B cell (primary cell): ENCODE data around the gene ZNF683. TPM values are rescaled to one million over a fixed set of nuclear protein-coding genes. Genes with fewer than 3 reads are reported as not detected.
"Not testable (repeated sequence)": the region's sequence is repeated elsewhere in the genome, so short reads cannot be mapped to it uniquely, and the experiment has no call there.

Source experiments
- ATAC-seq: fragments of 200-7000 bp; cut with Tn5 transposase; one replicate; pipeline ENCODE4 v1.10.0; 2021; ENCODE audit warnings: low read depth, mild to moderate bottlenecking, moderate number of reproducible peaks, moderate library complexity
- CTCF ChIA-PET: fragments of 350-600 bp; sonication (Branson Sonifier 250); formaldehyde crosslinking; loops from one replicate; lab custom pipeline; 2021; ENCODE audit warnings: antibody characterized with exemption, inconsistent platforms; lab: Charles Lee
- POLR2A ChIA-PET: fragments of 350-600 bp; sonication (Branson Sonifier 250); formaldehyde crosslinking; loops from one replicate; lab custom pipeline; 2021; ENCODE audit warnings: antibody characterized with exemption; lab: Charles Lee
- DNase-seq: peaks from one replicate; pipeline ENCODE4 v3.0.0; 2013
- H2AFZ ChIP-seq: 2 replicates; pipeline ENCODE4 v1.6.1; 2012; ENCODE audit warnings: mild to moderate bottlenecking, low read depth, low read length; ENCODE audit not compliant: insufficient read depth, poor library complexity, severe bottlenecking
- H3K27ac ChIP-seq, 2 donors: 1 replicate in 1 of 2; 2 replicates in 1 of 2; pipeline ENCODE4 v1.5.1; 2012 to 2013; ENCODE audit warnings: low read length in 2 of 2, mild to moderate bottlenecking in 2 of 2, moderate library complexity in 1 of 2
- H3K27me3 ChIP-seq, 4 experiments: fragments of 200-600 bp in 1 of 4; sonication (generic) in 1 of 4; replicated peaks in 1 of 4; 1 replicate in 2 of 4; 2 replicates in 2 of 4; pipeline versions ENCODE4 v1.6.1 to v1.7.0; 2013 to 2016; ENCODE audit warnings: low read length in 3 of 4, mild to moderate bottlenecking in 2 of 4, mixed read lengths in 1 of 4, moderate library complexity in 1 of 4; ENCODE audit not compliant: insufficient read depth in 4 of 4, control insufficient read depth in 3 of 4; ENCODE audit errors: control extremely low read depth in 1 of 4
- H3K36me3 ChIP-seq, 2 experiments: replicated peaks in 1 of 2; 1 replicate in 1 of 2; 2 replicates in 1 of 2; pipeline versions ENCODE4 v1.6.1 to v1.7.1; 2013; ENCODE audit warnings: low read length in 1 of 2; ENCODE audit not compliant: insufficient read depth in 2 of 2, control insufficient read depth in 1 of 2; ENCODE audit errors: control extremely low read depth in 1 of 2, extremely low read depth in 1 of 2
- H3K4me1 ChIP-seq, 2 donors: fragments of 200-600 bp in 1 of 2; sonication (generic) in 1 of 2; 1 replicate in 1 of 2; 2 replicates in 1 of 2; pipeline versions ENCODE4 v1.5.1 to v1.6.1; 2013 to 2017; ENCODE audit warnings: low read length in 2 of 2; ENCODE audit not compliant: control insufficient read depth in 2 of 2, insufficient read depth in 2 of 2
- H3K4me2 ChIP-seq: replicated peaks from 2 replicates; pipeline ENCODE3; 2012; ENCODE audit warnings: mild to moderate bottlenecking, low read depth, low read length; ENCODE audit not compliant: poor library complexity, severe bottlenecking
- H3K4me3 ChIP-seq, 5 experiments: fragments of 200-600 bp in 1 of 5; sonication (generic) in 1 of 5; 1 replicate in 3 of 5; 2 replicates in 2 of 5; pipeline versions ENCODE4 v1.5.1 to v1.7.0; 2011 to 2016; ENCODE audit warnings: low read length in 4 of 5, mild to moderate bottlenecking in 4 of 5, low read depth in 2 of 5, control low read depth in 1 of 5, moderate library complexity in 1 of 5; ENCODE audit not compliant: insufficient read depth in 1 of 5; ENCODE audit errors: control extremely low read depth in 1 of 5, extremely low read depth in 1 of 5
- H3K79me2 ChIP-seq: fragments of 200-600 bp; sonication (generic); one replicate; pipeline ENCODE4 v1.6.0; 2016; ENCODE audit warnings: low read length; ENCODE audit not compliant: control insufficient read depth, insufficient read depth
- H3K9ac ChIP-seq: fragments of 200-600 bp; sonication (generic); 2 replicates; pipeline ENCODE4 v1.6.1; 2017; ENCODE audit warnings: mild to moderate bottlenecking, low read length, moderate library complexity
- H3K9me3 ChIP-seq, 3 donors: one replicate each; pipeline versions ENCODE4 v1.6.1 to v1.7.1; 2013; ENCODE audit warnings: low read length in 2 of 3; ENCODE audit not compliant: control insufficient read depth in 2 of 3, insufficient read depth in 1 of 3; ENCODE audit errors: control extremely low read depth in 1 of 3
- H4K20me1 ChIP-seq: 2 replicates; pipeline ENCODE4 v1.6.0; 2012; ENCODE audit warnings: mild to moderate bottlenecking, low read length; ENCODE audit not compliant: insufficient read depth, control insufficient read depth, poor library complexity, severe bottlenecking
- H3K27ac Mint-ChIP-seq: one replicate; pipeline ENCODE4 v1.8.0; 2021; ENCODE audit warnings: mixed read lengths
- H3K27me3 Mint-ChIP-seq: one replicate; pipeline ENCODE4 v1.8.0; 2021; ENCODE audit warnings: mixed read lengths
- H3K4me1 Mint-ChIP-seq: one replicate; pipeline ENCODE4 v1.8.0; 2021; ENCODE audit warnings: mixed read lengths
- H3K4me3 Mint-ChIP-seq: one replicate; pipeline ENCODE4 v1.8.0; 2021; ENCODE audit warnings: mixed read lengths
- H3K9me3 Mint-ChIP-seq: one replicate; pipeline ENCODE4 v1.8.0; 2022; ENCODE audit warnings: mixed read lengths; ENCODE audit not compliant: insufficient read depth
- CTCF ChIP-seq: fragments of 200-600 bp; IDR thresholded peaks from one replicate; pipeline ENCODE4 v1.8.0; 2022; ENCODE audit warnings: antibody characterized with exemption, mild to moderate bottlenecking
- EZH2 ChIP-seq: IDR thresholded peaks from 2 replicates; pipeline ENCODE4 v1.6.1; 2012; ENCODE audit warnings: borderline replicate concordance, low read depth, mild to moderate bottlenecking, moderate library complexity, low read length; ENCODE audit not compliant: insufficient read depth, poor library complexity, severe bottlenecking
- WGBS: methylation state at CpG from one replicate; pipeline ENCODE4 v1.1.5; 2013; ENCODE audit warnings: missing lambda C conversion rate; ENCODE audit not compliant: insufficient coverage; 5-methylcytosine and 5-hydroxymethylcytosine counted together
- intact Hi-C: fragments of 100-400 bp; cut with micrococcal nuclease; formaldehyde crosslinking; loops from one replicate; pipeline ENCODE4 v1.10.0; 2022
- polyA plus RNA-seq: library from polyadenylated mRNA; depleted of rRNA; stranded (reverse); fragments of >200 nt; gene quantifications from 2 replicates; pipeline ENCODE4 v1.2.3, GENCODE V29; 2012
- total RNA-seq, 2 donors: library from RNA; stranded (reverse); fragments of 120-200 nt in 1 of 2; gene quantifications; 1 replicate in 1 of 2; 2 replicates in 1 of 2; pipeline versions ENCODE4 v1.2.3 to v1.2.4, GENCODE V29; 2013 to 2022

Gene ZNF683
- total and polyA plus RNA-seq, 2 donors (not counting 1 experiment from before 2014, with no cell fraction given) = 0.45 to 0.67 TPM

GRCh38 chr1:26388791-26389445 lies 16.4 kb upstream of the ZNF683 start:
- ATAC-seq (no peak), DNase-seq (no peak)
- Mint-ChIP-seq H3K27ac (no peak overlapping the region), H3K9me3 (no peaks in the 10 kb centered on the region), H3K27me3 (peaks cover 24% of the 10 kb centered on the region), H3K4me3 (no peak overlapping the region), H3K4me1 (peaks cover 2% of the 10 kb centered on the region)
- intact Hi-C loops = no loop called here
- ChIA-PET CTCF (no interaction called here), POLR2A (no interaction called here)
- H3K9ac ChIP-seq = no peak overlapping the region
- peaks cover 0 to 3% (median 1%) of the 10 kb centered on the region in 4 experiments for H3K27me3 ChIP-seq
- TF ChIP-seq EZH2 (no peak), CTCF (no peak)
- H3K9me3 ChIP-seq = no peaks in the 10 kb centered on the region
- no peaks in the 10 kb centered on the region for H3K79me2 ChIP-seq
- no peak overlapping the region for H2AFZ ChIP-seq
- H3K27ac ChIP-seq = no peak overlapping the region
- 87% methylated on average over 7 of the region's 7 CpGs for WGBS
- H3K4me2 ChIP-seq = no peak overlapping the region
- no peak overlapping the region for H3K4me3 ChIP-seq
- no peaks in the 10 kb centered on the region for H3K36me3 ChIP-seq
- H4K20me1 ChIP-seq = no peaks in the 10 kb centered on the region
- H3K4me1 ChIP-seq = no peaks in the 10 kb centered on the region

GRCh38 chr1:26387447-26387846 lies 14.9 kb upstream of the ZNF683 start:
- TF ChIP-seq EZH2 (no peak), CTCF (no peak)
- Mint-ChIP-seq H3K4me1 (peaks cover 2% of the 10 kb centered on the region), H3K9me3 (no peaks in the 10 kb centered on the region), H3K27ac (no peak overlapping the region), H3K27me3 (peaks cover 19% of the 10 kb centered on the region), H3K4me3 (no peak overlapping the region)
- POLR2A ChIA-PET = no interaction called here
- Histone ChIP-seq H3K36me3 (no peaks in the 10 kb centered on the region), H4K20me1 (no peaks in the 10 kb centered on the region), H3K27me3 (peaks cover 0 to 3% (median under 1%) of the 10 kb centered on the region in 4 experiments), H3K4me1 (no peaks in the 10 kb centered on the region), H3K4me2 (no peak overlapping the region), H2AFZ (no peak overlapping the region), H3K9me3 (no peaks in the 10 kb centered on the region), H3K4me3 (no peak overlapping the region), H3K79me2 (no peaks in the 10 kb centered on the region), H3K27ac (no peak overlapping the region), H3K9ac (no peak overlapping the region)
- WGBS = 100% methylated on average over 2 of the region's 7 CpGs
- DNase-seq = no peak
- no peak for ATAC-seq
- intact Hi-C loops = no loop called here
- CTCF ChIA-PET = no interaction called here

GRCh38 chr1:26385063-26385462 lies 12.5 kb upstream of the ZNF683 start:
- H3K27ac ChIP-seq, H3K27ac Mint-ChIP-seq, H3K36me3 ChIP-seq, H3K9me3 ChIP-seq, H3K4me2 ChIP-seq, H2AFZ ChIP-seq, H3K9ac ChIP-seq, H3K4me1 Mint-ChIP-seq, H3K4me3 Mint-ChIP-seq, ATAC-seq, H3K4me1 ChIP-seq, POLR2A ChIA-PET, H3K27me3 ChIP-seq, H4K20me1 ChIP-seq, DNase-seq, intact Hi-C loops, H3K79me2 ChIP-seq, H3K9me3 Mint-ChIP-seq, H3K4me3 ChIP-seq, CTCF ChIA-PET: not testable (repeated sequence)
- WGBS = 86% methylated on average over 1 of the region's 3 CpGs
- peaks cover 16% of the 10 kb centered on the region for H3K27me3 Mint-ChIP-seq
